Measurements from ENCODE around the gene SHC4. TPM values are rescaled to one million over a fixed set of nuclear protein-coding genes. Genes with fewer than 3 reads are reported as not detected.

Gene SHC4
- total and polyA plus RNA-seq, 9 of the 15 experiments (the other 6 are each of a cell fraction or from before 2014, with no cell fraction given): 0.43 to 1.2 (median 0.67) TPM

DNA sequence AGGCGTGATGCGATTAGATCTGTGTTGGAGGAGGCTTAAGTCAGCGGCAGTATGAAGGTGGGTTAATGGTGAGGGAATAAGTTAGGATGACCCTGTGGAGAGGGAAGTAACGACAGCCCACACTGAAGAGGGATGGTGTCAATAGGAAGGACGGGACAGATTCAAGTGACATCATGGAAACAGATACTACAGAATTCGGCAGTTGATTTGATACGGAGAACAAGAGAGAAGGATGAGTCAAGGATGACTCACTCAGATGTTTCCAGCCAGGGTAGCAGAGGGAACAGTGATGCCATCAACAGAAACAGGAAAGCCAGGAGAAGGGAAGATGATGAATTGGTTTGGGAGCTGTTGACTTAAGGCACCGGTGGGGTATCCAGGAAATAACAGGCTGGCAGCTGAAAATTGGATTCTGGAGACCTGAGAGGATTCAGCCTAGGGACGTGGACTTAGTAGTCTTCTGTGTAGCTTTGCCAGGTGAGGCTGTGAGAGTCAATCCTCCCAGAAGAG, 38.0 kb downstream of the SHC4 start (continued):
- TF ChIP-seq ZNF318 (IDR thresholded peaks at IDR 0.05; ENCODE audit: borderline replicate concordance in 1 of 2, low read depth in 1 of 2) (peak in 1 of 2 experiments; percentile 88; a peak in 2 of 4 replicates), NEUROD1 (IDR thresholded peaks at IDR 0.05; ENCODE audit: borderline replicate concordance, low read depth, low read length, partially characterized antibody) (peak; percentile 52), JUNB (CRISPR knock-in tag; conservative IDR thresholded peaks at IDR 0.05) (peak; percentile 78; the same call in 1 of the 2 replicates), ZBTB11 (CRISPR knock-in tag; IDR thresholded peaks at IDR 0.05) (no peak), FOSL1 (tag; conservative IDR thresholded peaks at IDR 0.05) (peak; percentile 100), SOX6 (IDR thresholded peaks at IDR 0.05) (peak; percentile 66), SMARCC2 (IDR thresholded peaks at IDR 0.05; ENCODE audit: low read depth) (peak; percentile 72; the same call in 1 of the 2 replicates), TRIM24 (IDR thresholded peaks at IDR 0.05) (peak; percentile 79 to 90), NFRKB (IDR thresholded peaks at IDR 0.05; ENCODE audit: low read depth) (no peak), GATAD2A (IDR thresholded peaks at IDR 0.05) (0 out of 2 replicates have a peak, but pooled peaks have one; percentile 16), SMARCA5 (IDR thresholded peaks at IDR 0.05) (peak; percentile 63; the same call in 1 of the 2 replicates), ARID1B (IDR thresholded peaks at IDR 0.05) (peak; percentile 86), DPF2 (IDR thresholded peaks at IDR 0.05) (peak; percentile 77)
- TF ChIP-seq, protein P1, sequence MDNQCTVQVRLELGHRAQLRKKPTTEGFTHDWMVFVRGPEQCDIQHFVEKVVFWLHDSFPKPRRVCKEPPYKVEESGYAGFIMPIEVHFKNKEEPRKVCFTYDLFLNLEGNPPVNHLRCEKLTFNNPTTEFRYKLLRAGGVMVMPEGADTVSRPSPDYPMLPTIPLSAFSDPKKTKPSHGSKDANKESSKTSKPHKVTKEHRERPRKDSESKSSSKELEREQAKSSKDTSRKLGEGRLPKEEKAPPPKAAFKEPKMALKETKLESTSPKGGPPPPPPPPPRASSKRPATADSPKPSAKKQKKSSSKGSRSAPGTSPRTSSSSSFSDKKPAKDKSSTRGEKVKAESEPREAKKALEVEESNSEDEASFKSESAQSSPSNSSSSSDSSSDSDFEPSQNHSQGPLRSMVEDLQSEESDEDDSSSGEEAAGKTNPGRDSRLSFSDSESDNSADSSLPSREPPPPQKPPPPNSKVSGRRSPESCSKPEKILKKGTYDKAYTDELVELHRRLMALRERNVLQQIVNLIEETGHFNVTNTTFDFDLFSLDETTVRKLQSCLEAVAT (IDR thresholded peaks at IDR 0.05): peak in 1 of 2 experiments; percentile 67; a peak in 1 of 4 replicates

All from K562 (cell line).